ENCODE measurements around the gene ADNP. TPM values are rescaled to one million over a fixed set of nuclear protein-coding genes. Genes with fewer than 3 reads are reported as not detected.

The ADNP gene
- total RNA-seq, 1 donor from 2014 or later = 29.3 TPM

DNA sequence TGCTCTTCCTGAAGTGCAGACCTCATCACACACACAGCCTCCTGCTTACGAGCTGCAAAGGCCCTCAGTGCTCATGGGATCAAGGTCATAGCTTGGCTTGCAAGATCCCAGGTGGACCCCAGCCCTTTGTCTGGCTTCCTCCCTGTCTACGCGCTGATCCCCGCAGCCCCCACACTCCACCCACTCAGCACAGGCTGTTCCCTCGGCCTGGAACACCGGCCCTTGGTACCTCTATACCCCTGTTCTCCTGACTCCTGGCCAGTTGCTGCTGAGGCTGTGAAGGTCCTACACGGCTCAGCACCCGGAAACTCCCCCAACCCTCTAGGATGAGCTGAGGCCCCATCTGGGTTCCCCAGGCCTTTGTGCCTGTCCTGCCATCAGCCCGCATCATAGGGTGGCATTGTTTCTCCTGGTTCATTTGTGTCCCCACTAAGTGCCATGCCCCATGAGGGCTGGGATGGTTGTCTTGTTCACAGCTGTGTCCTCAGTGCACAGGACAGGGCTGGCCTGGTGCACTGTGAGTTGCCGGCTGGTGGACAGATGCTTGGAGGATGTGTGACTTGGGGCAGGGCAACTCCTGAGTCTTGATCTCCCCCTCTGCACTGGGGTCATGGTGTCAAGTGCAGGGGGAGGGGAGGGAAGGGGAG, 57.0 kb downstream of the ADNP start:
- DNase-seq (ENCODE audit: low read depth, low spot score) = no peak

DNA sequence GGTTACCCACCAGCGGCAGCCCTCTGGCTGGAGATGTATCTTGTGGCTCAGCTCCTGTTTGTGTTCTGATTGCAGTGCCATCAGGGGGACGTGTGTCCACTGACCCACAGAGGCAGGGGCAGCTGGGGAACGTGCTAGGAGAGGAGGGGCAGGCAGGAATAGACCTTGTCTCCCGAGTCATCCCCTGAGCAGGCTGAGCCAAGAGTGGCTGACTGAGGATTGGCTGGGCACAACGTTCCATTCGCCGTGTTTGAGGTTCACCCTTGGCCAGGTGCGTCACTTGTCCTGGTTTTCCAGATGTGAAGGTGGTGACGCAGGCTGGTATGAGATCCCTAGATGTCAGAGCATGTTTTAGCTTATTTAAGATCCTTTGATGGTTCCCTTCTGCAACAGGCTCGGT, 57.7 kb downstream of the ADNP start:
- no peak for DNase-seq (ENCODE audit: low read depth, low spot score)

DNA sequence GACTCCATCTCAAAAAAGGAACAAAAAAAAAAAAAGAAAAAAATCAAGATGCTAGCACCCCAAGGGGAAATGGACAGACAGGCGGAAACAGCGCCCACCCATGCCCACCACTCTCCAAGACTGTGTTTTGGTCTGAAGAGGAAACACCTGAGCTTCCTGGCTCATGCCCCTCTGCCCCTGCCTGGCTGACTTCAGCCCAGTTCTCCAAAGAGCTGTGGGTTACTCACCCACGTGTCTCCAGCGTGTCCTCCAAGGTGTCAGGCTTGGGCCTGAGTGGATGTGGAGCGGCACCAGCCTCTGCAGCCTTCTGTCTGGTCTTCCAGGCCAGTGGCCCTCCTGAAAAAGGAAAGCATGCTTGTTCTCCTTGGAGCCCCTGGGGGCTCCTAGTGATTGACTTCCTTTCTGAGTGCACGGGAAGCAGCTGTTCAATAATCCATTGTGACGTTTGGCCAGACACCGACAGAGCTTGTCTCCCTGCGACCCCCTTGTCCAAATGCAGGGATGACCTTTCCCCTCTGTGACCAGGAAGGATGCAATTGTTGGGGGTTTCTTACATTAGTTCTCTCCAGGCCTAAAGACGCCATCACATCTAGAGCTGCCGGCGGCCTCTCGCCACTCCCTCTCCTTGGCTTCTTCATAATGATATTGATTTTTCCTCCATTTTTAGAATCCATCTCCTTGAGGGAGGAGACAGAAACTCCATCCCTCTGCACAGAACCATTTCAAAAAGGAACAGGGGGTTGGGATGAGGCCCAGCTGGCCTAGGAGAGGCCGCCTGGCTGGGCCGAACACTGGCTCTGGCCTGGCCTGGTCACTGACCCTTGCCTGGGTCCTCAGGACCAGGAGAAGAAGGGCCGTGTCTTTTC, 58.4 kb downstream of the ADNP start:
- no peak for DNase-seq (ENCODE audit: low read depth, low spot score)

DNA sequence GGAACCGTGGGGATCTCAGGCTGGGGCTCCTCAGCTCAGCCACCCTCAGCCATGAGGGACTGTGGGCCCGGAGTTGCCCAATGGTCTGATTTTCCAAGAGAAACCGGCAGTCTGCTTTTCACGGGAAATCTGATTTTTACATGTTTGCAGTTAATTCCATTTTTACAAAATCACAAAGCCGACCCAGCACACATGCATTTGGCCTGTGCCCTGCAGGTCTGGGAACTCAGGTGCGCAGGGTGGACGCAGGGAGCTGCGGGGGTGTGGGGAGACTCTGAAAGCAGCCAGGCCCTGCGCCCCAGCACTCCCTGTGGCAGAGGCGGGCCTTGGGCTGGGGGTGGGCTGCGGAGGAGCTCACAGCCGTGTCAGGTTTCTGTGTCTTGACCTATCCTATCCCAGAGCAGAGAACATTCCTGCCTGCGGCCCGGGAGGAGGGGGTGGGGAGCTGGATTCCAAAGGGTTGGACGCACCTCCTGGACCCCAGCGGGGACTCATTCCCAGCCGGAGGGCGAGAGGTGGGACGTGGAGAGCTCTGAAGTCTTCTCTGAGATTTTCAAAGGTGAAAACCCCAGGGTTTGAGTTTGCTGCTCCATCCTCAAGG, 60.6 kb downstream of the ADNP start:
- no peak for DNase-seq (ENCODE audit: low read depth, low spot score)

DNA sequence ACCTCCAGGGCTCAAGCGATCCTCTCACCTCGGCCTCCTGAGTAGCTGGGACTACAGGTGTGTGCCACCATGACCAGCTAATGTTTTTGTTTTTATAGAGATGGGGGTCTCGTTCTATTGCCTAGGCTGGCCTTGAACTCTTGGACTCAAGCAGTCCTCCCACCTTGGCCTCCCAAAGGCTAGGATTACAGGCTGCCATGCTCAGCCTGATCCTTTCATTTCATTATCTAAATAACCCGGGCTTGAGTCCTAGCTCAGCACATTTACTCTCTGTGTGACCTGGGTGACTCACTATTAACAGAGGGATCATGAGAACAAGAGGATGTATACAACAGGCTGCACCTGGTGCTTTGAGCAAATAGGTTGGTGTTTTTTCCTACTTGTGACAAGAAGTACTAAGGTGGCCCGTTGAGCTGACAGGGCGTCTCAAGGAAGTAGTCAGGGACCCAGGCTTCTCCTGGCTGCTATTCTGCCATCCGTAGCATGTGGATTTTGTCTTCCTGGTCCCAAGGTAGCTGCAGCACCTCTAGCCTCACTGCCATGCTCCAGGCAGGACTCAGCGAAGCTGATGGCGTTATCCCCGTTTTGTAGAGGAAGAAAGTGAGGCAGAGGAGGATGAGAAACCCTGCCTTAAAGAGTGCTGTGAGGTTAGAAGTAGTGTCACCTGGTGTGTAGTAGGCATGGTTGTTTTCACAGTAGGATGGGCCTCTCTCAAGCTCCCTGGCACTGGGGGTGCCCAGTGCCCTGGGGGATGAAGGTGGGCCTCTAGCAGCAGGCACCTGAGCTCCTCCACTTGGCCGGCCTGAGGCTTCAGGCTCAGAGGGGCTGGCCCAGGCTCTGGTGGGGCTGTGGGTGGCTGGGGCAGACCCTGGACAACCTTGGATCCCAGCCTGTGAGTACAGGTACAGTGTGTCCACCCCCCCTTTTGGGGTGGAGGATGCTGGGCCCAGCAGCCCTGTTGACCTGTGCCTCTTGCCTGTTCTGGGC, 62.4 kb downstream of the ADNP start:
- no peak for DNase-seq (ENCODE audit: low read depth, low spot score)

DNA sequence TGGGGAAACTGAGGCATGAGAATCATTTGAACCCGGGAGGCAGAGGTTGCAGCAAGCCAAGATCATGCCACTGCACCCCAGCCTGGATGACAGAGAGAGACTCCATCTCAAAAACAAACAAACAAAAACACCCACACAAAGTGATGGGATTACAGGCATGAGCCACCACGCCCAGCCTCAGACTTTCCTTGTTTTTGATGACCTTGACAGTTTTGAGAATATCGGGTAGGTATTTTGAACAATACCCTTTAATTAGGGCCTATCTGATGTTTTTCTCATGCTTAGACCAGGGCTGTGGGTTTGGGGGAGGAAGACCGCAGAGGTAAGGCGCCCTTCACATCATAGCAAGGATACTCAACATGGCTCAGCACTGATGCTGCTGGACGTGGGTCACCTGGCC, 63.4 kb downstream of the ADNP start:
- DNase-seq (ENCODE audit: low read depth, low spot score) = no peak

DNA sequence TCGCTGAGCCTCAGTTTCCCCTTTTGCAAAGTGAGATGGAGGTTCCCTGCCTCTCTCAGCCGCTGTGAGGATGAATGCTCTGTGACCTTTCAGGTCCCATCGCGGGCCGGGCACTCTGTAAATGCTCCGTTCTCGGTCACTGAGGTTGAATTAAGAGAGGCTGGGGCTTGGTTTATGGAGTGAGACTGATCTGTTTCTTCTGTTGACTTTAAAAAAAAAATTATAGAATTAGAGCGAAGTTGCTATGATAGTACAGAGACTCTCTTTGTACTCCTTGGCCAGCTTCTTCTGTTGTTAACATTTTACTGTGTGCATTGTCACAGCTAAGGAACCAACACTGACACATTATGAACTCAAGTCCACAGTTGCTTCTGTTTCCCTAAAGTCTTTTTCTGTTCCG, 64.4 kb downstream of the ADNP start:
- no peak for DNase-seq (ENCODE audit: low read depth, low spot score)

DNA sequence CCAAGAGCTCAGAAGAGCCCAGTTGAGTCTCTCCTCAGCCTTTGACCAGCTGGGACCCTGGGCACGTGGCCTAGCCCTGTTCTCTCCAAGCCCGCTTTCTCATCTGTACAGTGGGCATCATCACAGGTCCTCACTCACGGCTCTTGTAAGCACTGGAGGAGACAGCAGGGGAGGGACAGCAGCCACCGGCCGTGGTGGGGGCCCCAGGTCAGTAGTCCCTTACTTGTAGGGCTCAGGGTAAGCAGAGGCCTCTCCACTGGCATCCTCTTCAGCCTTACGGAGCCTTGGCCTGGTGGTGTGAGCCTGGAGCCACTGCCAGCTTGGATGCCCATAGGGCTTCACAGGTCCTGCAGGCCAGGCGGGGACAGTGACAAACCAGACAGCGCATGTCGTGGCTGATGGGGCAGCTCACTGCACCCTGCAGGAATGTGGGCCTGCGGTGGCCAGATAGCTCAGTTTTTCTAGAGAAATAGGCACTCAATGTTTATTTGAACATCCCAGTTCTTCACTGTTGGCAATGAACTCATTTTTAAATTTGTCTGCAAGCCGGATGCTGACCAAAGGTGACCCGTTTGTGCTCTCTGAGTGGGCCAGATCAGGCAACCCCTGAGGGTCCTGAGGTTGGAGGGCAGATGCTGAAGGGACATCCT, 65.1 kb downstream of the ADNP start:
- DNase-seq (ENCODE audit: low read depth, low spot score) = no peak

DNA sequence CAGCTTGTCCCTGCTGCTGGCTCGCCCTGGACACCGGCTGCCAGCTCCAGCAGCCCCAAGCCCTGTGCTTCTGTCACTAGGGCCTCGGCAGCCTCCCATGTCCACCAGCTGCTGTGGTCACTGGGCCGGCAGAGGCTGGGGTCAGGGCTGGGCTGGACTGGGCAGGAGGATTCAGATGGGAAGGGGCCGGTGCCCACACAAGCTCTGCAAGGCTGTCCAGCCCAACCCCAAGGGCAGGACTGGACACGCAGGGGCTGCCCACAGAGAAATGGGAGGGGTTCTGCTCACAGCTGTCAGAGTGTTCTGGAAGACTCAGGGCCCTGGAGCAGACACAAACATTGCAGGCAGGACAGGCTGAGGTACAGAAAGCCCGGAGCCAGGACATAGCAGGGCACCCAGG, 65.6 kb downstream of the ADNP start:
- no peak for DNase-seq (ENCODE audit: low read depth, low spot score)

DNA sequence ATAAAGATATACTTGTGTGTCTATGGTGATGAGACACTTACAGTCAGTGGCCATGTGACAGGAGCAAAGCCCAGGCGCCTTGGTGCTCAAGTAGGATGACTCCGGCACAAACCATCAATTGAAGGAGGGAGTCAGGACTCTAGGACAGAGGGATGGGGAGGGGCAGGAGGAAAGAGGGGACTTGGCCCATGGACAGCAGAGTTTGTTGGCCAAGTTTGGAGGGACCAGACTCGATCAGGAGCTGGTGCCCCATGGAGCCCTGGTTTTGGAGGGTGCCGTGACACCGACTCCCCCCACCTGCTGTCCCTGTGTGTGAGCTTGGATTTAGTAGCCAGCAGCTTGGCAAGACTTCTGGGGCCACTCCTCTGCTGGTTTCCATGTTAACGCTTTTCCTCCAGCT, 66.1 kb downstream of the ADNP start:
- no peak for DNase-seq (ENCODE audit: low read depth, low spot score)

DNA sequence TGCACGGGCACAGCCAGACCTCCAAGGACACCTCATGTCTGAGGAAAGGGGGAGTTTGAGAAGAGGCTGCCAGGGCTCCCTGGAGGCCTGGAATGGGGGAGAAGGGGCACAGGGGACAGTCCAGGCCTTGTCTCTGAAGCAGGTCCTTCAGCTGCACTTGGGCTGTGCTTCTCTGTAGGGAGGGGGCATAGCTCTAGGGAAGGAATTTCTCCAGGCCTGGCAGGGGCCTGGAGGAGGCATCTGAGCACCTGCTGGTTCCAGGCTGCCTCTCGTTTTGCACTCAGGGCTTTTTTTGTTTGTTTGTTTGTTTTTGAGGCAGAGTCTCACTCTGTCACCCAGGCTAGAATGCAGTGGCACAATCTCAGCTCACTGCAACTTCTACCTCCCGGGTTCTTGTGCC, 68.7 kb downstream of the ADNP start:
- DNase-seq (ENCODE audit: low read depth, low spot score) = no peak

DNA sequence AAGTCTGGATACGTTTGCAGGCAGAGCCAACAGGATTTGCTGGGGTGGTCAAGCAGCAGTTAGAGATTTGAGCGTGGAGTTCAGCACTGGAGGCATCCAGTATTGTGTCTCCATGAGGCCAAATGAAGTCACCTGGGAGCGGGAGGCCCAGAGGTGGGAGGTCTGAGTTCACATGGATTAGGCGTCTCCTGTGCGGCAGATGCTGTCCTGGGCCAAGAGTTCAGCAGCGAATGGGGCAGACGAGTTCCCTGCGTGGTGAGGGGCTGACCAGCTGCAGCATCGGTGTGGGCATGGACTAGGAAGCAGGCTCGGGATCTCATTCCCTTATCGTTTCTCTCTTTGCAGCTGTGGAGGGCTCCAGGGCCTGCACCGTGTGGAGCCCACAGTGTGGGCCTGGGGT, 70.2 kb downstream of the ADNP start:
- DNase-seq (ENCODE audit: low read depth, low spot score) = no peak

DNA sequence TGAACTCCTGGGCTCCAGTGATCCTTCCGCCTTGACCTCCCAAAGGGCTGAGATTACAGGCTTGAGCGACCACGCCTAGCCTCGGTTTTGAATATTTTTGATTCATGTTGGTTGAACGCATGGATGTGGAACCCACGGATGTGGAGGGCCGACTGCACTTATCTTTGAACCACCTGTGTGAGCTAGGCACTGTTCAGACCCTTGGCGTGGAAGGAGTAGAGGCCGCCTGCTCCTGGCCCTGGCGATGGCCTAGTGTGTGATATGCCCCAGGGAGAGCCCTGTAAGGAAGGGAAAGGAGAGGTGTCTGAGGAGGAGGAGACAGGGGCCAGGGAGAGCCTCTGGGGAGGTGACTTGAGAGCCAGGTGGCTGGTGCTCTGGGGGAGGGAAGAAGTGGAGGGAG, 72.1 kb downstream of the ADNP start:
- DNase-seq (ENCODE audit: low read depth, low spot score) = no peak

DNA sequence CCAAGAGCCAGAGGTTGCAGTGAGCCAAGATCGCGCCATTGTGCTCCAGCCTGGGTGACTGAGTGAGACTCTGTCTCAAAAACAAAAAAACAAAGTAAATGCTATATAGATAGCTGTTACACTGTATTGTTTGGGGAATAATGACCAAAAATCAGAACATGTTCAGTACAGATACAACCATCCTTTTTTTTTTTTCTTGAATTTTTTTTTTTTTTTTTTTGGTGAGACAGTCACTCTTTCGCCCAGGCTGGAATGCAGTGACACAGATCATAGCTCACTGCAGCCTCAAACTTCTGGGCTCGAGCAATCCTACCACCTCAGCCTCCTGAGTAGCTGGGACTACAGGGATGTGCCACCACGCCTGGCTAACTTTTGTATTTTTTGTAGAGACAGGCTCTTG, 72.7 kb downstream of the ADNP start:
- DNase-seq (ENCODE audit: low read depth, low spot score) = no peak

DNA sequence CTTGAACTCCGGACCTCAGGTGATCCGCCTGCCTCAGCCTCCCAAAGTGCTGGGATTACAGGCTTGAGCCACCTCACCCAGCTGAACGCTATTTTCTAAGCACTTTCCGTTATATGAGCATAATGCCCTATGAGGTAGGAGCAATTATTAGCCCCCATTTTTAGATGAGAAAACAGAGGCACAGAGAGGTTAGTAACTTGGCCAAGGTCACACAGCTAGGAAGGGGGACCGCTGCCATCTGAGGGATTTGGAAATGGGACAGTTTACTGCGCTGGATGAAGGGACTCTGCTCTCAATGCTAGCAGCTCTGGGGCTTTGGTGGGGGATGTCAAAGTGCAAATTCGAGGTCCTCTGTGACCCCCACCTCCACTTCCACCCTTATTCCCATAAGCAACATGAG, 73.9 kb downstream of the ADNP start:
- DNase-seq (ENCODE audit: low read depth, low spot score) = no peak

DNA sequence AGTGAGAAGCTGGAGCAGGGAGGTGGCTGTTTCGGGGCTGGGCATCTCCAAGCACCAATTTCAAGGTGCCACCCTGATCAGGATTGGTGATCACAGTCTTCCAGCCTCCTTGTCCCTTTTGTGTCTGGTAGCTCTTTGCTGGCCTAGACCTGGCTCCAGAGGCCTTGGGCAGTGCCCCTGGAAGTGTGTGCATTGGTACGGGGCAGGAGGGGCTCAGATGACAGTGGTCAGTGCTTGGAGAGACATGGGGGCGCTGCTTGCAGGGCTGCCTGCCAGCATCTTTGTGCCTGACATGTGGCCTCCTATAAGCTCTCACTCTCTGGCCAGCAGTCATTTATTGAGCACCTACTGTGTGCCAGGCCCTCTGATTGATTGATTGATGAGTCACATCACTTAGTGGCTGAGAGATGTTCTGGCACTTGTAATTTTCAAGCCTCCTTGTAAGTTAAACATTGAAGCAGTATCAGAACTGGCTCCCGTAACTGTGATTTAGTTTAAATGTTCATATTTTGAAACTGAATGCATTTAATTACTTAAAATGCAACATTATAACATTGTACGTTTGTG, 74.7 kb downstream of the ADNP start:
- no peak for DNase-seq (ENCODE audit: low read depth, low spot score)

DNA sequence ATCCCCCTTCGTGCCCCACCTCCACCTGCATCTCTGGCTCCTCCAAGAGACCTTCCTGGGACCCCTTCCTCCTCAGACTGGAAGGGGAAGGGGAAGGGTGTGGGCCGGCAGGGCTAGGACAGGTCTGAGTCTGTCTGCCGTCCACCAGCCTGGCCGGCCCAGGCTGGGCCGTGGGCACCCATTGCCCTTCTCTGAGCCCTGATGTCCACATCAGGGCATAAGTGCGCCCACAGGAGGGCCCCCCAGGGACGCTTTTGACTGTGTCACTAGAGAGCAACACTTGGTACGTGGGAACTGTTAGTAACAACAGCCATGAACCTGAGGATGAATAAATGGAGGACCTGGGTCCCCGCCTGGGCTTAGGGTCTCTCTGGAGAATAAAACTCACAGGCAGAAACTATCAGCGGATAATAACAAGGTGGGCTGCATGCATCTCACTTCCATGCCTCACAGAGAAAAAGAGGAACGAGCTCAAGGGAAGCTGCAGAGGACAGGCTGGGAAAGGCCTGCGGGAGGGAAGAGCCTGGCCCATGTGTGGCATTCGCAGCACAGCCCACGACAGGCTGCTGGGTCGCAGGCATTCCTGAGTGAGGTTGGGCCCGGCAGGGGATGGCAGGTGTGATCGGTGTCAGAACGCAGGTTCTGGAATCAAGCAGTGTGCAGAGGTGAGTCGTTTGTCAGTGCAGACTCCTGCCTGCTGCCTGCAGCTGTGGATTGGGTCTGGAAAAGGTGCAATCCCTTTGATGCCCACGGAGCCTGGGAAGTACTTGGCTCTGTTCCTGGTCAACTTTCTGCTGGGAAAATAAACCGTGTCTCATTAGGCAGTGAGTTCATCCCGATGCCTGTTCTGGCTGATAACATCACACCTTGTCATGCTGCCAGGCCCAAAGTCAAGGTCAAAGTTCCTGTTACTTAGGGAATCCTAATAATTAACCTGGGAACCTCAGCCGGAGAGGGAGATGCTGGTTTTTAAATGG, 75.5 kb downstream of the ADNP start:
- no peak for DNase-seq (ENCODE audit: low read depth, low spot score)

DNA sequence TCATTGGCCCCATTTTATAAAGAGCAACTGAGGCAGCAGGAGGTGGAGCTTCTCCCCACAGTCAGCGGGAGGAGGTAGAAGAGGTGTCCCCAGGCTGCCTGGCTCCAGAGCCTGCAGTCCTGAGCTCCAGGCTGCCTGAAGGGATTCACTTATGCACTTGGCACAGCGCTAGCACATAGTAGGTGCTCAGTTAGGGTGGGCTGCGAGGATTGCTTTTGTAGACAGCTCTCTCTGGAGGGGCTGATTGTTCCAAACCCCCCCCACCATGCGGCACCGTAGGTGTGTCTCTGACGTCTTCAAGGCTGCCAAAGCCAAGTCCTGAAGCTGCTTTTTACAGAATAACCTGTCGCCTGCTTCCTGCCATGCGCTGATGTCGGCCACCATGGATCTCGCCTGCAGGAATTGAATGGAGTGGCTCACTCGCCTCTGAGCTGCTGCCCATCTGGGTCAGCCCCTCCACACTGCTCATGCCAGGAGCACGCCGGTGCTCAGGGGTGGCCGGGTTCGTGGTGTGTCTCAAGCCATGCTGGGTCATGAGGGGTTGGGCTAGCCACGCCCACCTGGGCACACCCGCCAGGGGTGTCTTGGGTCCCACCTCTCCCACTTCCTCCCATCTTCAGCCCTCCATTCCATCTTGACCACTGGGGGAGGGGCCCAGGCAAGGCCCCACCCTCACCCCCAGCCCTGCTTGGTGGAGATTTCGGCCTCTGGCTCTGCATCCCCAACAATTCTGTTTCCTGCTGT, 76.6 kb downstream of the ADNP start:
- no peak for DNase-seq (ENCODE audit: low read depth, low spot score)

DNA sequence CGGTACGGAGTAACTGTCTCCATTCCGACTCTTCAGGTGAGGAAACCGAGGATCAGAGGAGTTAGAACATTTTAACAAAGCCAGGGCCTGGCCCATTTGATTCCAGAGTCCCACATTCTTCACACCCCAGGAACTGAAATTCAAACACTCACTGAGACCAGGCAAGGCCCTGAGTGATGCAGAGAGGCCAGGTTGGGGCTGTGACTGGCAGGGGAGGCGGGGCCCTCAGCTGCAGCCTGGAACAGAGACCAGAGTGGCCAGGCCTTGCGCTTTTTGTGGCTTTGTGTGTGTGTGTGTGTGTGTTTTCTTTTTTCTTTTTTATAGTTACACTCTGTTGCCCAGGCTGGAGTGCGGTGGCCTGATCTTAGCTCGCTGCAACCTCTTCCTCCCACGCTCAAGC, 79.2 kb downstream of the ADNP start:
- no peak for DNase-seq (ENCODE audit: low read depth, low spot score)
